CD4-positive, alpha-beta T cell (primary cell): Measurements from ENCODE around the gene DCDC2. TPM values are rescaled to one million over a fixed set of nuclear protein-coding genes. Genes with fewer than 3 reads are reported as not detected.
"Not testable (repeated sequence)": the region's sequence is repeated elsewhere in the genome, so short reads cannot be mapped to it uniquely, and the experiment has no call there.

ENCODE experiments used
- ATAC-seq: fragments of 200-7000 bp; cut with Tn5 transposase; one replicate; pipeline ENCODE4 v1.10.0; 2022; ENCODE audit warnings: mild to moderate bottlenecking; ENCODE audit not compliant: poor library complexity
- CTCF ChIA-PET: fragments of 350-600 bp; sonication (Branson Sonifier 250); formaldehyde crosslinking; loops from one replicate; lab custom pipeline; 2021; ENCODE audit warnings: antibody characterized with exemption, inconsistent platforms; lab: Charles Lee
- POLR2A ChIA-PET: fragments of 350-600 bp; sonication (Branson Sonifier 250); formaldehyde crosslinking; loops from one replicate; lab custom pipeline; 2021; ENCODE audit warnings: antibody characterized with exemption, inconsistent platforms; lab: Charles Lee
- DNase-seq, 14 experiments: peaks; one replicate each; pipeline ENCODE4 v3.0.0-alpha.2; 2013 to 2020; ENCODE audit warnings: mixed read lengths in 2 of 14
- H3K27ac ChIP-seq, 2 donors: one replicate each; pipeline versions ENCODE4 v1.5.1 to v1.7.0; 2013; ENCODE audit warnings: low read length in 2 of 2, low read depth in 1 of 2, mild to moderate bottlenecking in 1 of 2
- H3K27me3 ChIP-seq, 2 experiments: 1 replicate in 1 of 2; 2 replicates in 1 of 2; pipeline versions ENCODE4 v1.6.1 to v1.7.0; 2013; ENCODE audit warnings: low read length in 2 of 2, control low read depth in 1 of 2, mild to moderate bottlenecking in 1 of 2, moderate library complexity in 1 of 2; ENCODE audit not compliant: insufficient read depth in 2 of 2, control insufficient read depth in 1 of 2
- H3K36me3 ChIP-seq: one replicate; pipeline ENCODE4 v1.6.1; 2013; ENCODE audit warnings: low read length, control low read depth; ENCODE audit not compliant: insufficient read depth
- H3K4me1 ChIP-seq: one replicate; pipeline ENCODE4 v1.6.1; 2013; ENCODE audit warnings: low read length, control low read depth; ENCODE audit not compliant: insufficient read depth
- H3K4me3 ChIP-seq: one replicate; pipeline ENCODE4 v1.5.1; 2013; ENCODE audit warnings: mild to moderate bottlenecking, low read length, moderate library complexity
- H3K9me3 ChIP-seq, 2 experiments: 1 replicate in 1 of 2; 2 replicates in 1 of 2; pipeline versions ENCODE4 v1.6.1 to v1.7.0; 2013; ENCODE audit warnings: low read length in 2 of 2, mild to moderate bottlenecking in 2 of 2, control low read depth in 1 of 2, moderate library complexity in 1 of 2; ENCODE audit not compliant: control insufficient read depth in 1 of 2, insufficient read depth in 1 of 2
- H3K27ac Mint-ChIP-seq: one replicate; pipeline ENCODE4 v1.8.0; 2020; ENCODE audit warnings: mixed read lengths
- H3K27me3 Mint-ChIP-seq: one replicate; pipeline ENCODE4 v1.8.0; 2021; ENCODE audit warnings: mixed read lengths
- H3K36me3 Mint-ChIP-seq: one replicate; pipeline ENCODE4 v1.8.0; 2021; ENCODE audit warnings: low read depth, mixed read lengths
- H3K4me1 Mint-ChIP-seq: one replicate; pipeline ENCODE4 v1.8.0; 2021; ENCODE audit warnings: low read depth, mixed read lengths
- H3K4me3 Mint-ChIP-seq: one replicate; pipeline ENCODE4 v1.8.0; 2020; ENCODE audit warnings: mild to moderate bottlenecking, mixed read lengths
- H3K9me3 Mint-ChIP-seq: one replicate; pipeline ENCODE4 v1.8.0; 2020; ENCODE audit warnings: mixed read lengths
- intact Hi-C, 2 experiments: fragments of 100-400 bp; cut with DNase I in 1 of 2; cut with micrococcal nuclease in 1 of 2; formaldehyde crosslinking; loops; one replicate each; pipeline versions ENCODE4 v1.15.1 to v1.9.0; 2023 to 2025; cut with DNase I, micrococcal nuclease
- total RNA-seq, 174 experiments: library from RNA in 2 of 174; stranded (reverse) in 2 of 174; gene quantifications; one replicate each; pipeline ENCODE4 v1.2.3 and lab custom pipeline; 2021 to 2026
- TF ChIP-seq, protein P1 (sequence below): fragments of 200-600 bp; IDR thresholded peaks from one replicate; pipeline ENCODE4 v1.8.0; 2022; ENCODE audit warnings: antibody characterized with exemption, mild to moderate bottlenecking

Gene DCDC2
- total RNA-seq, 2 experiments from 2014 or later, result 0.05 TPM; not detected in 1

DNA sequence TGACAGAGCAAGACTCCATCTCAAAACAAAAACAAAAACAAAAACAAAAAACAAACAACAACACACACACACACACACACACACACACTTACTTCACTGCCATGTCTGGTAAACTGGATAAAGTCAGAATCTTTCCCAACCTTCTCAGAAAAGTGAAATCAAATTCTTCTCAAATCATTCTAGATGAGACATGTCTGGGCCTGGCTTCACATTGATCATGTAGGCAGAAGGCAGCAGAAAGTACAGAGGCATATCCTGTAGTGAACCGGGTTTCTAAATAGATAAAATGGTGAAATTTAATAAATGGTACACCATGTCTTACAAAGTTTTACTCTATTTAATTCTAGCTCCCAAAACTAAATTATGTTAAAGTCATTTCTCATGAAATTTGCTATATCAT is 30.0 kb upstream of the DCDC2 start:
- Histone ChIP-seq H3K27ac (no peak overlapping the region), H3K9me3 (no peaks in the 10 kb centered on the region), H3K4me1 (no peaks in the 10 kb centered on the region), H3K27me3 (peaks cover 2 to 6% of the 10 kb centered on the region in 2 experiments), H3K4me3 (no peak overlapping the region), H3K36me3 (no peaks in the 10 kb centered on the region)
- H3K27me3 Mint-ChIP-seq, result peaks cover 27% of the 10 kb centered on the region
- H3K4me1 Mint-ChIP-seq, result no peaks in the 10 kb centered on the region
- H3K36me3 Mint-ChIP-seq, result no peaks in the 10 kb centered on the region
- ChIA-PET POLR2A (no interaction called here), CTCF (no interaction called here)
- intact Hi-C loops, result no loop called here
- ATAC-seq (no peak), DNase-seq (no peak)
- no peaks in the 10 kb centered on the region for H3K9me3 Mint-ChIP-seq
- no peak overlapping the region for H3K27ac Mint-ChIP-seq
- TF ChIP-seq, protein P1, sequence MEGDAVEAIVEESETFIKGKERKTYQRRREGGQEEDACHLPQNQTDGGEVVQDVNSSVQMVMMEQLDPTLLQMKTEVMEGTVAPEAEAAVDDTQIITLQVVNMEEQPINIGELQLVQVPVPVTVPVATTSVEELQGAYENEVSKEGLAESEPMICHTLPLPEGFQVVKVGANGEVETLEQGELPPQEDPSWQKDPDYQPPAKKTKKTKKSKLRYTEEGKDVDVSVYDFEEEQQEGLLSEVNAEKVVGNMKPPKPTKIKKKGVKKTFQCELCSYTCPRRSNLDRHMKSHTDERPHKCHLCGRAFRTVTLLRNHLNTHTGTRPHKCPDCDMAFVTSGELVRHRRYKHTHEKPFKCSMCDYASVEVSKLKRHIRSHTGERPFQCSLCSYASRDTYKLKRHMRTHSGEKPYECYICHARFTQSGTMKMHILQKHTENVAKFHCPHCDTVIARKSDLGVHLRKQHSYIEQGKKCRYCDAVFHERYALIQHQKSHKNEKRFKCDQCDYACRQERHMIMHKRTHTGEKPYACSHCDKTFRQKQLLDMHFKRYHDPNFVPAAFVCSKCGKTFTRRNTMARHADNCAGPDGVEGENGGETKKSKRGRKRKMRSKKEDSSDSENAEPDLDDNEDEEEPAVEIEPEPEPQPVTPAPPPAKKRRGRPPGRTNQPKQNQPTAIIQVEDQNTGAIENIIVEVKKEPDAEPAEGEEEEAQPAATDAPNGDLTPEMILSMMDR, result no peak
- H3K4me3 Mint-ChIP-seq, result no peak overlapping the region

DNA sequence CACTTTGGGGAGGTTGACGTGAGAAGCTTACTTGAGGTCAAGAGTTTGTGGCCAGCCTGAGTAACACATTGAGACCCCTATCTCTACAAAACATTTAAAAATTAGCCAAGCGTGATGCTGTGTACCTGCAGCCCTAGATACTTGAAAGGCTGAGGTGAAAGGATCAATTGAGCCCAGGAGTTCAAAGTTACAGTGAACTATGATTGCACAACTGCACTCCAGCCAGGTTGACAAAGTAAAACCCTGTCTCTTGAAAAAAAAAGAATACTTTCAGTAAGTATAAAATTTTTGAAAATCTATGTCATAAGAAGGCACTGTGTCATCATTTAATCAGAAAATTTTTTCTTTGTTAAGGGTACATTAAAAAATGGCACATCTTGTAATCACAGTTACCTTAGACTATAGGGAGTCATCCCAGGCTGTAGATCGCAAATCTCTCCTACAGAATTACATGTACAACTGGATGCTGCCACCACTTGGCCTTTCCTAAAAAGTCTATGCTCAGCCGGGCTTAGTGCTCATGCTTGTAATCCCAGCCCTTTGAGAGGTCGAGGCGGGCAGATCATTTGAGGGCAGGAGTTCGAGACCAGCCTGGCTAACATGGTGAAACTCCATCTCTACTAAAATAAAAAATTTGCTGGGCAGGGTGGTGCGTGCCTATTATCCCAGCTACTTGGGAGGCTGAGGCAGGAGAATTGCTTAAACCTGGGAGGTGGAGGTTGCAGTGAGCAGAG is 27.8 kb upstream of the DCDC2 start:
- TF ChIP-seq, protein P1, result no peak
- Mint-ChIP-seq H3K4me1 (no peaks in the 10 kb centered on the region), H3K27ac (no peak overlapping the region), H3K4me3 (no peak overlapping the region), H3K27me3 (peaks cover 27% of the 10 kb centered on the region), H3K9me3 (no peaks in the 10 kb centered on the region), H3K36me3 (no peaks in the 10 kb centered on the region)
- H3K4me1 ChIP-seq, result no peaks in the 10 kb centered on the region
- DNase-seq (no peak), ATAC-seq (no peak)
- CTCF ChIA-PET, result no interaction called here
- POLR2A ChIA-PET, result no interaction called here
- peaks cover 2 to 6% of the 10 kb centered on the region in 2 experiments for H3K27me3 ChIP-seq
- H3K4me3 ChIP-seq, result no peak overlapping the region
- intact Hi-C loops, result no loop called here
- H3K9me3 ChIP-seq, result no peaks in the 10 kb centered on the region
- H3K27ac ChIP-seq, result no peak overlapping the region
- H3K36me3 ChIP-seq, result no peaks in the 10 kb centered on the region

DNA sequence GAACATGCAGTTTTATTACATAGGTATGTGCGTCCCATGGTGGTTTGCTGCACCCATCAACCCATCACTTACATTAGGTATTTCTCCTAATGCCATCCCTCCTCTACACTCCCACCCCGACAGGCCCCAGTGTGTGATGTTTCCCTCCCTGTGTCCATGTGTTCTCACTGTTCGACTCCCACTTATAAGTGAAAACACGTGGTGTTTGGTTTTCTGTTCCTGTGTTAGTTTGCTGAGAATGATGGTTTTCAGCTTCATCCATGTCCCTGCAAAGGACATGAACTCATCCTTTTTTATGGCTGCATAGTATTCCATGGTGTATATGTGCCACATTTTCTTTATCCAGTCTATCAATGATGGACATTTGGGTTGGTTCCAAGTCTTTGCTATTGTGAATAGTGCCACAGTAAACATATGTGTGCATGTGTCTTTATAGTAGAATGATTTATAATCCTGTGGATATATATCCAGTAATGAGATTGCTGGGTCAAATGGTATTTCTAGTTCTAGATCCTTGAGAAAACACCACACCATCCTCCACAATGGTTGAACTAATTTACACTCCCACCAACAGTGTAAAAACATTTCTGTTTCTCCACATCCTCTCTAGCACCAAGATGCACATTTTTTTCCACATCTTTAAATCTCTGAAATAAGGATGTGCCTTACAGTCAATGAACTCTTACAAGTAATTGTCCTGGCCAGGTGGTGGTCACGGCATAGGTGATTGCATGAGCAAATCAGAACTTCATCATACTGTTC is 26.7 kb upstream of the DCDC2 start:
- H3K4me1 ChIP-seq, H3K4me3 Mint-ChIP-seq, H3K4me1 Mint-ChIP-seq, DNase-seq, H3K27me3 ChIP-seq, H3K9me3 ChIP-seq, POLR2A ChIA-PET, H3K27ac ChIP-seq, CTCF ChIA-PET, H3K4me3 ChIP-seq, intact Hi-C loops, H3K27ac Mint-ChIP-seq, H3K9me3 Mint-ChIP-seq, ATAC-seq, H3K36me3 ChIP-seq, H3K36me3 Mint-ChIP-seq: not testable (repeated sequence)
- H3K27me3 Mint-ChIP-seq, result peaks cover 27% of the 10 kb centered on the region

DNA sequence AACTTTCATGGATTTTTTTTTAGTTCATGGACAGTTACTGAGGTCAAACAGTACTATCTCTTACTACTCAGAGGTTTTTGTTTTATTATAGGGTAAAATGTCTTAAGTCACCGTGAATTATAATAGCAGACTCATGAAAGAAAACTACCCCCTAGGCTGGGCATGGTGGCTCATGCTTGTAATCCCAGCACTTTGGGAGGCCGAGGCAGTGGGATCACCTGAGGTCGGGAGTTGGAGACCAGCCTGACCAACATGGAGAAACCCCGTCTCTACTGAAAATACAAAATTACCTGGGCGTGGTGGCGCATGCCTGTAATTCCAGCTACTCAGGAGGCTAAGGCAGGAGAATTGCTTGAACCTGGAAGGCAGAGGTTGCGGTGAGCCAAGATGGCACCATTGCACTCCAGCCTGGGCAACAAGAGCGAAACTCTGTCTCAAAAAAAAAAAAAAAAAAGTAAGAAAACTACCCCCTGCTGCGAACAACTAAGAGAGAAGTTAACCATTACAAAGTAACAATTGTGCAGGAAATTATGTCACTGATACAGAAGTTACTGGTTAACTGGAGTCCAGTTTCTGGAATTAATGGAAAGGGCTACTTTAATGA is 25.1 kb upstream of the DCDC2 start:
- H3K4me1 ChIP-seq, H3K36me3 ChIP-seq: not testable (repeated sequence)

More for the DNA sequence above, 25.1 kb upstream of the DCDC2 start:
- intact Hi-C loops, H3K4me3 ChIP-seq, H3K27ac Mint-ChIP-seq, H3K4me3 Mint-ChIP-seq, ATAC-seq, DNase-seq, H3K36me3 Mint-ChIP-seq, H3K9me3 ChIP-seq, H3K9me3 Mint-ChIP-seq, POLR2A ChIA-PET, H3K27ac ChIP-seq, CTCF ChIA-PET, H3K4me1 Mint-ChIP-seq, H3K27me3 ChIP-seq: not testable (repeated sequence)
- H3K27me3 Mint-ChIP-seq, result peaks cover 26% of the 10 kb centered on the region
